CD4-positive, CD25-positive, alpha-beta regulatory T cell (primary cell): ENCODE data around the gene HBA1. TPM values are rescaled to one million over a fixed set of nuclear protein-coding genes. Genes with fewer than 3 reads are reported as not detected.
A peak's percentile ranks its signal among the peaks of the same experiment; 100 is the strongest.
"Not testable (repeated sequence)": the region's sequence is repeated elsewhere in the genome, so short reads cannot be mapped to it uniquely, and the experiment has no call there.

Experiments used
- ATAC-seq, 2 donors: fragments of 150-1000 bp; cut with Tn5 transposase; one replicate each; pipeline ENCODE4 v1.10.0; 2021; ENCODE audit warnings: low read depth in 2 of 2, moderate number of reproducible peaks in 2 of 2, moderate library complexity in 1 of 2
- DNase-seq, 3 donors: peaks; one replicate each; pipeline versions ENCODE4 v3.0.0 to v3.0.0-alpha.2; 2012 to 2022; ENCODE audit warnings: mixed read lengths in 1 of 3
- H3K27ac ChIP-seq: one replicate; pipeline ENCODE4 v1.7.0; 2013; ENCODE audit warnings: mild to moderate bottlenecking, low read length; ENCODE audit not compliant: insufficient read depth, poor library complexity, severe bottlenecking
- H3K27me3 ChIP-seq: one replicate; pipeline ENCODE4 v1.7.0; 2013; ENCODE audit warnings: low read length; ENCODE audit not compliant: control insufficient read depth, insufficient read depth
- H3K36me3 ChIP-seq: one replicate; pipeline ENCODE4 v1.7.0; 2013; ENCODE audit warnings: mild to moderate bottlenecking, low read length, moderate library complexity; ENCODE audit not compliant: control insufficient read depth, insufficient read depth
- H3K4me1 ChIP-seq: 2 replicates; pipeline ENCODE4 v1.7.0; 2013; ENCODE audit warnings: mild to moderate bottlenecking, low read length; ENCODE audit not compliant: insufficient read depth, control insufficient read depth, poor library complexity, severe bottlenecking
- H3K4me3 ChIP-seq: one replicate; pipeline ENCODE4 v1.7.0; 2013; ENCODE audit warnings: low read depth, mild to moderate bottlenecking, low read length, moderate library complexity
- H3K9me3 ChIP-seq, 2 experiments: 1 replicate in 1 of 2; 2 replicates in 1 of 2; pipeline ENCODE4 v1.7.0; 2013; ENCODE audit warnings: low read length in 2 of 2, mild to moderate bottlenecking in 1 of 2, moderate library complexity in 1 of 2; ENCODE audit not compliant: control insufficient read depth in 2 of 2
- H3K27ac Mint-ChIP-seq, 3 donors: one replicate each; pipeline ENCODE4 v1.8.0; 2020 to 2022; ENCODE audit warnings: mild to moderate bottlenecking in 3 of 3, mixed read lengths in 3 of 3, moderate library complexity in 2 of 3
- H3K27me3 Mint-ChIP-seq: one replicate; pipeline ENCODE4 v1.8.0; 2022; ENCODE audit warnings: mild to moderate bottlenecking, mixed read lengths
- H3K36me3 Mint-ChIP-seq: one replicate; pipeline ENCODE4 v1.8.0; 2020; ENCODE audit warnings: mixed read lengths
- H3K4me1 Mint-ChIP-seq, 4 donors: one replicate each; pipeline ENCODE4 v1.8.0; 2020 to 2022; ENCODE audit warnings: mixed read lengths in 4 of 4, mild to moderate bottlenecking in 1 of 4
- H3K4me3 Mint-ChIP-seq, 4 donors: one replicate each; pipeline ENCODE4 v1.8.0; 2020 to 2022; ENCODE audit warnings: mild to moderate bottlenecking in 4 of 4, mixed read lengths in 4 of 4, moderate library complexity in 3 of 4
- H3K9me3 Mint-ChIP-seq, 7 donors: one replicate each; pipeline ENCODE4 v1.8.0; 2020 to 2022; ENCODE audit warnings: mixed read lengths in 7 of 7, mild to moderate bottlenecking in 3 of 7, moderate library complexity in 2 of 7
- polyA plus RNA-seq, 4 donors: library from polyadenylated mRNA; unstranded; fragments of 300-500 nt; fragmentation: Illumina TruSeq; gene quantifications; one replicate each; pipeline ENCODE4 v1.2.3, GENCODE V29; 2021
- total RNA-seq: library from RNA; stranded (reverse); gene quantifications from one replicate; pipeline ENCODE4 v1.2.3, GENCODE V29; 2022

Gene HBA1
- total RNA-seq (not detected), polyA plus RNA-seq (under 1 TPM in 1 of 4 donors, not detected in 3; 0.41 TPM)

GRCh38 chr16:176477-177382, at the start of gene HBA1:
TSS of gene HBA1 (plus strand) at chr16:176680. CDS start at chr16:176717, 37 bp downstream.
- not testable (repeated sequence) for H3K36me3 ChIP-seq, H3K36me3 Mint-ChIP-seq, H3K27ac Mint-ChIP-seq, DNase-seq, ATAC-seq, H3K4me3 ChIP-seq, H3K9me3 Mint-ChIP-seq, H3K27ac ChIP-seq, H3K9me3 ChIP-seq
- Histone ChIP-seq H3K4me1 (peaks cover 19% of the 10 kb centered on the region), H3K27me3 (peaks cover 23% of the 10 kb centered on the region)
- Mint-ChIP-seq H3K27me3 (peaks cover 56% of the 10 kb centered on the region), H3K4me3 (peak within 1 kb of the TSS in 2 of 4 donors; percentile 11 to 31), H3K4me1 (peaks cover 0 to 23% (median 3%) of the 10 kb centered on the region in 4 donors)

- Mint-ChIP-seq H3K36me3 (peaks cover 8% of the 10 kb centered on the region), H3K4me3 (no peak overlapping the region), H3K9me3 (no peaks in the 10 kb centered on the region), H3K27me3 (no peaks in the 10 kb centered on the region), H3K27ac (peak overlapping the region; percentile 35 to 68 (median 59)), H3K4me1 (peaks cover 4 to 28% (median 20%) of the 10 kb centered on the region in 4 donors)
- Histone ChIP-seq H3K9me3 (no peaks in the 10 kb centered on the region), H3K4me3 (no peak overlapping the region), H3K27me3 (no peaks in the 10 kb centered on the region), H3K27ac (no peak overlapping the region), H3K4me1 (no peaks in the 10 kb centered on the region), H3K36me3 (peaks cover 5% of the 10 kb centered on the region)
- no peak for ATAC-seq
- DNase-seq, result no peak
Observed at GRCh38 chr16:129075-129474, 47.4 kb upstream of the HBA1 start.

GRCh38 chr16:130533-131173, 45.8 kb upstream of the HBA1 start:
- ATAC-seq (no peak), DNase-seq (no peak)
- no peaks in the 10 kb centered on the region for H3K4me1 ChIP-seq
- peaks cover 4 to 38% (median 25%) of the 10 kb centered on the region in 4 donors for H3K4me1 Mint-ChIP-seq
- no peak overlapping the region for H3K27ac ChIP-seq
- peaks cover 11% of the 10 kb centered on the region for H3K36me3 Mint-ChIP-seq
- no peaks in the 10 kb centered on the region for H3K9me3 Mint-ChIP-seq
- no peaks in the 10 kb centered on the region for H3K9me3 ChIP-seq
- no peaks in the 10 kb centered on the region for H3K27me3 Mint-ChIP-seq
- no peak overlapping the region for H3K4me3 ChIP-seq
- H3K27me3 ChIP-seq, result no peaks in the 10 kb centered on the region
- no peaks in the 10 kb centered on the region for H3K36me3 ChIP-seq
- no peak overlapping the region for H3K27ac Mint-ChIP-seq
- H3K4me3 Mint-ChIP-seq, result no peak overlapping the region

- Mint-ChIP-seq H3K27ac (peak overlapping the region in 1 of 3 donors; percentile 84), H3K4me3 (no peak overlapping the region), H3K36me3 (peaks cover 11% of the 10 kb centered on the region), H3K4me1 (peaks cover 9 to 47% (median 30%) of the 10 kb centered on the region in 4 donors), H3K27me3 (no peaks in the 10 kb centered on the region), H3K9me3 (no peaks in the 10 kb centered on the region)
- no peaks in the 10 kb centered on the region for H3K27me3 ChIP-seq
- H3K4me1 ChIP-seq, result peaks cover 1% of the 10 kb centered on the region
- H3K27ac ChIP-seq, result no peak overlapping the region
- H3K36me3 ChIP-seq, result no peaks in the 10 kb centered on the region
- no peak for DNase-seq
- H3K4me3 ChIP-seq, result no peak overlapping the region
- H3K9me3 ChIP-seq, result no peaks in the 10 kb centered on the region
- no peak for ATAC-seq
Observed at GRCh38 chr16:132120-132519, 44.4 kb upstream of the HBA1 start.

GRCh38 chr16:133716-134115, 42.8 kb upstream of the HBA1 start:
- no peaks in the 10 kb centered on the region for H3K9me3 ChIP-seq
- peaks cover 11% of the 10 kb centered on the region for H3K36me3 Mint-ChIP-seq
- peaks cover 0 to 2% (median 0%) of the 10 kb centered on the region in 7 donors for H3K9me3 Mint-ChIP-seq
- no peaks in the 10 kb centered on the region for H3K27me3 Mint-ChIP-seq
- no peak overlapping the region for H3K27ac ChIP-seq
- ATAC-seq, result no peak
- no peaks in the 10 kb centered on the region for H3K27me3 ChIP-seq
- peak overlapping the region in 1 of 4 donors; percentile 20 for H3K4me3 Mint-ChIP-seq
- H3K4me1 Mint-ChIP-seq, result peaks cover 9 to 55% (median 32%) of the 10 kb centered on the region in 4 donors
- peaks cover 11% of the 10 kb centered on the region for H3K4me1 ChIP-seq
- no peak overlapping the region for H3K4me3 ChIP-seq
- no peak overlapping the region for H3K27ac Mint-ChIP-seq
- no peaks in the 10 kb centered on the region for H3K36me3 ChIP-seq
- no peak for DNase-seq

- Mint-ChIP-seq H3K4me1 (peaks cover 5 to 42% (median 18%) of the 10 kb centered on the region in 4 donors), H3K27ac (peak overlapping the region in 2 of 3 donors; percentile 48 to 54), H3K4me3 (peak overlapping the region; percentile 81 to 93 (median 83)), H3K27me3 (peaks cover 5% of the 10 kb centered on the region), H3K36me3 (peaks cover 6% of the 10 kb centered on the region), H3K9me3 (peaks cover 0 to 2% (median 0%) of the 10 kb centered on the region in 7 donors)
- no peaks in the 10 kb centered on the region for H3K36me3 ChIP-seq
- peak; percentile 18 to 22 (median 18) for DNase-seq
- H3K4me1 ChIP-seq, result peaks cover 11% of the 10 kb centered on the region
- peak overlapping the region; percentile 42 for H3K4me3 ChIP-seq
- H3K9me3 ChIP-seq, result no peaks in the 10 kb centered on the region
- peak overlapping the region; percentile 41 for H3K27ac ChIP-seq
- ATAC-seq, result no peak
- H3K27me3 ChIP-seq, result no peaks in the 10 kb centered on the region
Observed at GRCh38 chr16:138049-138417, 38.4 kb upstream of the HBA1 start.

- Histone ChIP-seq H3K27ac (no peak overlapping the region), H3K9me3 (no peaks in the 10 kb centered on the region), H3K4me3 (no peak overlapping the region), H3K27me3 (peaks cover 3% of the 10 kb centered on the region), H3K4me1 (peaks cover 11% of the 10 kb centered on the region), H3K36me3 (no peaks in the 10 kb centered on the region)
- H3K36me3 Mint-ChIP-seq, result no peaks in the 10 kb centered on the region
- H3K27ac Mint-ChIP-seq, result peak overlapping the region in 1 of 3 donors; percentile 65
- H3K4me3 Mint-ChIP-seq, result peak overlapping the region; percentile 62 to 93 (median 74)
- ATAC-seq (no peak), DNase-seq (no peak)
- H3K27me3 Mint-ChIP-seq, result peaks cover 16% of the 10 kb centered on the region
- H3K9me3 Mint-ChIP-seq, result peaks cover 0 to 2% (median 0%) of the 10 kb centered on the region in 7 donors
- peaks cover 4 to 27% (median 9%) of the 10 kb centered on the region in 4 donors for H3K4me1 Mint-ChIP-seq
Observed at GRCh38 chr16:140175-140857, 36.2 kb upstream of the HBA1 start.
